GM19467 (cell line): Measurements from ENCODE around the gene TMC1.
A peak's percentile ranks its signal among the peaks of the same experiment; 100 is the strongest.

ENCODE experiments used
- ATAC-seq: cut with Tn5 transposase; IDR thresholded peaks from one replicate; pipeline ENCODE4 v1.9.1; 2021; ENCODE audit warnings: mild to moderate bottlenecking, moderate library complexity; ENCODE audit not compliant: unreplicated experiment

The TMC1 gene

GRCh38 chr9:72565535-72565934, 44.1 kb downstream of the TMC1 start:
- ATAC-seq = no peak

GRCh38 chr9:72574156-72574810, 52.9 kb downstream of the TMC1 start:
- ATAC-seq = no peak

- ATAC-seq = no peak
Measured at GRCh38 chr9:72575666-72576065, 54.3 kb downstream of the TMC1 start.

- ATAC-seq = no peak
Measured at GRCh38 chr9:72576087-72576486, 54.7 kb downstream of the TMC1 start.

- ATAC-seq = no peak
Measured at GRCh38 chr9:72577212-72577753, 55.9 kb downstream of the TMC1 start.

GRCh38 chr9:72579190-72579589, 57.8 kb downstream of the TMC1 start:
- no peak for ATAC-seq

- ATAC-seq = no peak
Measured at GRCh38 chr9:72579880-72580550, 58.6 kb downstream of the TMC1 start.

- ATAC-seq = no peak
Measured at GRCh38 chr9:72581694-72582093, 60.3 kb downstream of the TMC1 start.

- no peak for ATAC-seq
Measured at GRCh38 chr9:72583370-72583769, 62.0 kb downstream of the TMC1 start.

- no peak for ATAC-seq
Measured at GRCh38 chr9:72586388-72587130, 65.2 kb downstream of the TMC1 start.

- no peak for ATAC-seq
Measured at GRCh38 chr9:72588336-72588735, 66.9 kb downstream of the TMC1 start.

GRCh38 chr9:72589667-72590521, 68.5 kb downstream of the TMC1 start:
- ATAC-seq = no peak

- ATAC-seq = no peak
Measured at GRCh38 chr9:72590824-72591223, 69.4 kb downstream of the TMC1 start.

GRCh38 chr9:72592502-72593403, 71.3 kb downstream of the TMC1 start:
- ATAC-seq = peak; percentile 72

- ATAC-seq = no peak
Measured at GRCh38 chr9:72596451-72597180, 75.2 kb downstream of the TMC1 start.

GRCh38 chr9:72597181-72597517, 75.7 kb downstream of the TMC1 start:
- ATAC-seq = no peak

GRCh38 chr9:72597601-72598000, 76.2 kb downstream of the TMC1 start:
- ATAC-seq = no peak

- no peak for ATAC-seq
Measured at GRCh38 chr9:72598639-72599038, 77.2 kb downstream of the TMC1 start.

GRCh38 chr9:72599874-72600534, 78.6 kb downstream of the TMC1 start:
- ATAC-seq = no peak
